ENCODE data around the gene KCNN4.

- TF ChIP-seq CTCF (IDR thresholded peaks at IDR 0.05; ENCODE audit: poor library complexity, severe bottlenecking) (no peak), POLR2AphosphoS5 (IDR thresholded peaks at IDR 0.05) (no peak), EZH2 (IDR thresholded peaks at IDR 0.05; ENCODE audit: borderline replicate concordance, insufficient read depth, low read length, poor library complexity, severe bottlenecking) (no peak)
These were observed at the start of gene KCNN4 for GRCh38 chr19:43780706-43781525.

Measured in neural cell (in vitro differentiated cells).